ENCODE measurements around the gene SLC39A11.
A peak's percentile ranks its signal among the peaks of the same experiment; 100 is the strongest.

SLC39A11 gene

DNA sequence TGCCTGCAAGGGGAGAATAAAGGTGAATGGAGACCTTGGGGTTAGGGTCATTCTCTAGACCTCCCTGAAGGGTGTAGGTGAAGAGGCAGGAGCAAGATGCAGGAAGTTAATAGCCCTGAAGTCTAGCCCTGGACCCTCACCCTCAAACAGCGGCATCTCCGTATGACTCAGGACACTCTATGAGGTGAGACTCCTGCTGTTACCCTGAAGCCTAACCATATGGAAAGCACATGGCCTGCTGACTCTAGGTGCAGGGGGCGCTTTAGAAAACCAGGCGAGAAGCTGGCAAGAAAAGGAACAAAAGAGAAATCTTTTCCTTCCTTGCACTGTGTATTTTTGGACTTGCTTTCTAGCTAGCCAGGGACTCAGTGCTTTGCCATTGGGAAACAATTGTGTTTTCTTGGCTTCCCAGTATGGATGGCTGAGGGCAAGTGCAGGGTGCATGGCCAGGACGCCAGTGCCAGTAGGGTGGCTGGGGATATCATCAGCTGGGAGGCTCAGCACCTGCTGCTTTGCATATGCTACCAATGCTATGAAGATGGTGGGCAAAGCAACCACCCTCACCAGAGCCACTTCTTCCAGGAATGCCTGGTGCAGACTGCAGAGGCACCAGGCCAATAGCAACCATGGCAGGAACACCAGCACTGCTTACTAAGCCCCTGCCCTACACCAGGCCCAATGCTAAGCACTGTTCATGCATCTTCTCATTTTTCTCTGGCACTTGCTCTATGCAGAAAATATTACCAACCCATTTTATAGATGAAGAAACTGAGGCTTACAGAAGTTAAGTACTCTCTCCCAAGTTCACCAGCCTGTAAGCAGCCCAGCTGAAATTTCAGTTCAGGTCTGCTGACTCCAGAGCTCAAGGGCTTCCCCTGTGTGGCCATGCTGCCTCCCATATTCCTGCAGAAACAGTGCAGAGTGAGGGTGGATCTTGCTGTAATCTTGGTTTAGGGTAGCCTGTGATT is 425.1 kb downstream of the SLC39A11 start:
- in situ Hi-C loops (cut with MboI; ENCODE audit: low pct_unique_long_range_greater_than_20kb, low sequenced_read_pairs, unreplicated experiment): no loop called here
- DNase-seq (ENCODE audit: low spot score): no peak
- TF ChIP-seq, protein P1, sequence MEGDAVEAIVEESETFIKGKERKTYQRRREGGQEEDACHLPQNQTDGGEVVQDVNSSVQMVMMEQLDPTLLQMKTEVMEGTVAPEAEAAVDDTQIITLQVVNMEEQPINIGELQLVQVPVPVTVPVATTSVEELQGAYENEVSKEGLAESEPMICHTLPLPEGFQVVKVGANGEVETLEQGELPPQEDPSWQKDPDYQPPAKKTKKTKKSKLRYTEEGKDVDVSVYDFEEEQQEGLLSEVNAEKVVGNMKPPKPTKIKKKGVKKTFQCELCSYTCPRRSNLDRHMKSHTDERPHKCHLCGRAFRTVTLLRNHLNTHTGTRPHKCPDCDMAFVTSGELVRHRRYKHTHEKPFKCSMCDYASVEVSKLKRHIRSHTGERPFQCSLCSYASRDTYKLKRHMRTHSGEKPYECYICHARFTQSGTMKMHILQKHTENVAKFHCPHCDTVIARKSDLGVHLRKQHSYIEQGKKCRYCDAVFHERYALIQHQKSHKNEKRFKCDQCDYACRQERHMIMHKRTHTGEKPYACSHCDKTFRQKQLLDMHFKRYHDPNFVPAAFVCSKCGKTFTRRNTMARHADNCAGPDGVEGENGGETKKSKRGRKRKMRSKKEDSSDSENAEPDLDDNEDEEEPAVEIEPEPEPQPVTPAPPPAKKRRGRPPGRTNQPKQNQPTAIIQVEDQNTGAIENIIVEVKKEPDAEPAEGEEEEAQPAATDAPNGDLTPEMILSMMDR (IDR thresholded peaks at IDR 0.05; ENCODE audit: extremely low read depth, insufficient read depth, missing control alignments): no peak

DNA sequence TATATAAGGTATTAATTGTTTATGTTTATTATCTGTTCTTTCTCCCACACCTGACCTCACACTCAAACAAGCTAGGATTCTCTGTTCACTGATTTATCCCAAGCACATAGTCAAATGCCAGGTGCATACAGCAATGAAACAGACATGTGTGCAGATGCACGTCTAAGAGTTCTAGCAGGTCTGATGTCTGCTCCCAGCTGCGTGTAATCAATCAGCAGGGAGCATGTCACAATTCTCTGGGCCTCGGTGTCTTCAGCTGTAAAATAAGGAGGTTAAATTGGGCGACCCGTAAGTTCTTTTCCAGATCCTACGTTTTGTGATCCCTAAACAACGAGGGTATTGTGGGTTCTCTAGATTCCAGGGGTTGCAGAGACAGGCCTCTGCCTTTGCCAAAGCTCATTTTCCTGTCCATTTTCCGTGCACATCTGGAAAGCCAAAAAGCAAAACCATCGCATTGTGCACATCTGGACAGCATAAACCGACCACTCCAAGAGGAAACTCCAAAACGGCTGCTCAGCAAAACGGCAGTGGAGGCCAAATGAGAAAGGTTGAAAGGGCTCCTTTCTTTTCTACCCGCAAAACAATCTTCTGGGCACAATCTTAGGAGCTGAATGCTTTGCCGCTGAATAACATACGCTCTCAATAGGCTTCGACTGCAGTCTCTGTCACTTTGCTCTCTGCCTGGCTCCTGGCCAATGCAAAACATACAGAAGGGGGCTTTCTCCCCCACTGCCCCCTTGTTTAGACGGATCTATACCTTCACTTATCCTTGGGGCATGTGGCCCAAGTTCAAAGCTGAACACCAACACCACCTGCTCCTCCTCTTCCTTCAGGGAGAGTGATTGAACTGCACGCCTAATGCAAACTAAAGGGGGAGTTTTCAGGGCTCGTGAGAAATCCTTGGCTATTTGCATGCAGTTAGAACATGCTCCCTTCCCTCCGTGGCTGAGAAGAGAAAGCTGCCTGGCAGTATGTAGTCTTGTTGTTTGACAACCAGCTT is 426.3 kb downstream of the SLC39A11 start:
- DNase-seq (ENCODE audit: low spot score): no peak
- TF ChIP-seq, protein P1 (IDR thresholded peaks at IDR 0.05; ENCODE audit: extremely low read depth, insufficient read depth, missing control alignments): no peak
- in situ Hi-C loops (cut with MboI; ENCODE audit: low pct_unique_long_range_greater_than_20kb, low sequenced_read_pairs, unreplicated experiment): no loop called here

DNA sequence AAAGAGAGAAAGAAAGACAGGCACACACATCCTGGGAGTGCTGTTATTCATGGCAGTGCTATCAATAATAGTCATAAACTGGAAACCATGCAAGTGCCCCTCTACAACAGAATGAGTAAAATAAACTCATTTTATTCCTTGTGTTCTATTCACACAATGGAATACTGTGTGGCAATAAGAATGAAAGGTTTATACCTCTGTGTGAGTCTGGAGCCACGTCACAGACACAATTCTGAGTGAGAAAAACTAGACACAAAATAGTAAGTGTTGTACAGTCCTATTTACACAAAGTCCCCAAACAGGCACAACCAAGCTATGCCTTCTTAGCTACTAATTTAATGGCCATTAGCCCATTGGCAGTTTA is 429.7 kb downstream of the SLC39A11 start:
- TF ChIP-seq, protein P1 (IDR thresholded peaks at IDR 0.05; ENCODE audit: extremely low read depth, insufficient read depth, missing control alignments): no peak
- DNase-seq (ENCODE audit: low spot score): no peak
- in situ Hi-C loops (cut with MboI; ENCODE audit: low pct_unique_long_range_greater_than_20kb, low sequenced_read_pairs, unreplicated experiment): no loop called here

DNA sequence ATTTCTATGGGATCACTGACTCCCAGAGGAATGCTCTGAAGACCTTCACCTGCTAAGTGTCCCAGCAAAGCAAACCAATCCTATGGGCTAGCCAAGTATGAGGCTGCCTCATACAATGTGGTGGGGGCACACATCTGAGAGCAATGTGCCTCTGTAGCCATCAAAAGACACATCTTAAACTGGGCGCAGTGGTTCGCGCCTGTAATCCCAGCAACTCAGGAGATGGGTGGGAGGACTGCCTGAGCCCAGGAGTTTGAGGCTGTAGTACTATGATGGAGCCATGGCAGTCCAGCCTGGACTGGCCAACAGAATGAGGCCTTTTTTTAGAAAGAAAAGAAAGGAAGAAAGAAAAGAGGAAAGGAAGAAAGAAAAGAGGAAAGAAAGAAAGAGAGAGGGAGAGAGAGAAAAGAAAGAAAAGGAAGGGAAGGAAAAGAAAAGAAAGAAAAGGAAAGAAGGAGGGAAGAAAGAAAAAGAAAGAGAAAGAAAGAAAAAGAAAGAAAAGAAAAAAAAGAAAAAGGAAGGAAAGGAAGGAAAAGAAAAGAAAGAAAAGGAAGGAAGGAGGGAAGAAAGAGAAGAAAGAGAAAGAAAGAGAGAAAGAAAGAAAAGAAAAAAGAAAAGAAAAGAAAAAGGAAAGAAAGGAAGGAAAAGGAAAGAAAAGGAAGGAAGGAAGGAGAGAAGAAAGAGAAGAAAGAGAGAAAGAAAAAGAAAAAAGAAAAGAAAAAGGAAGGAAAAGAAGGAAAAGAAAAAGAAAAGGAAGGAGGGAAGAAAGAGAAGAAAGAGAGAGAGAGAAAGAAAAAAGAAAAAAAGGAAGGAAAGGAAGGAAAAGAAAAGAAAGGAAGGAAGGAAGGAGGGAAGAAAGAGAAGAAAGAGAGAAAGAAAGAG is 430.3 kb downstream of the SLC39A11 start:
- TF ChIP-seq, protein P1 (IDR thresholded peaks at IDR 0.05; ENCODE audit: extremely low read depth, insufficient read depth, missing control alignments): no peak

DNA sequence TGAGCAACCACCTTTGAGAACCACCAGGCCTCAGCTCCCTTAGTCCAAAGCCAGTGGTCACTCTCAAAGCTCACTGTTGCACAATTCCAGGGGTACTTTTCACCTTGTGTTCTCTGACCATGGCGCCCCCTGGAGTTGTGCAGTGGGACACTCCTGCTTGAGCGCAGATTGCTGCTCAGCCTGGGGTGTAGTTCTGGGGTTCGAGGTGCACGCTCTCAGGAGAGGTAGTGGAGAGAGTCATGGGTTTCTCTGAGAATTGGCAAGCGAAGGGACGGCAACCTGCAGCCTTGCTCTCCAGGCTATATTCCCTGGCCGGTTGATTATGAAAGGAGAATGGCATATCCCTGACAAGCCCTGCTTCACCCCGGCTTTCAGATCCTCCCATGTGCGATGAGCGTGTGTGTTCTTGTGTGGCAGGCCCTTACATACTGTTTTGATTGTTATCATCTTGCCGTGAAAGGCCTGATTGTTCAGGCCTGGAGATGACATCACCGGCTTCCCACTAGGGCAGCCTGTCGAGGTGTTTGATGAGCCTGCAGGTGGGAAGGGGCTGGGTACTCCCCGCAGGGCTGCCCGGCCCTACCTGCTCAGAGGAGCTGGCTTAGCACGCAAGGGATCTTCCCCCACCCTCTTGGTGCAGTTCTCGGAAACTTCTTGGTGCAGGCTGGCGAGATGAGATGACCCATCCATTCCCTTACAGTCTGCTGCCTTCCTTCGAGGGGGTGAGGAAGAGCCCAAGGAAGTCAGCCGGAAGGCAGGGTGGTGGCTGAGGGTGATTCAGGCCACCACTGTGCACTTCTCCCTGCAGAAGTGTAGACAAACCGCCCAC is 431.2 kb downstream of the SLC39A11 start:
- in situ Hi-C loops (cut with MboI; ENCODE audit: low pct_unique_long_range_greater_than_20kb, low sequenced_read_pairs, unreplicated experiment): no loop called here
- TF ChIP-seq, protein P1 (IDR thresholded peaks at IDR 0.05; ENCODE audit: extremely low read depth, insufficient read depth, missing control alignments): peak; percentile 9
- DNase-seq (ENCODE audit: low spot score): no peak

More for the DNA sequence above, 430.3 kb downstream of the SLC39A11 start:
- in situ Hi-C loops (cut with MboI; ENCODE audit: low pct_unique_long_range_greater_than_20kb, low sequenced_read_pairs, unreplicated experiment): no loop called here
- no peak for DNase-seq (ENCODE audit: low spot score)
